Measurements from ENCODE around the gene FBXO5.

- TF ChIP-seq CTCF (IDR thresholded peaks at IDR 0.05) (no peak), EP300 (IDR thresholded peaks at IDR 0.05; ENCODE audit: low read depth) (no peak), POLR2AphosphoS5 (IDR thresholded peaks at IDR 0.05) (no peak), POLR2A (IDR thresholded peaks at IDR 0.05) (no peak)
Measured at GRCh38 chr6:152922706-152923105, 60.1 kb downstream of the FBXO5 start.

Measured in transverse colon (tissue), 4 donors.